ENCODE measurements around the gene PTGES3. TPM values are rescaled to one million over a fixed set of nuclear protein-coding genes. Genes with fewer than 3 reads are reported as not detected.

The PTGES3 gene
- total and polyA plus RNA-seq, 5 donors, result 116 to 176 (median 137) TPM

DNA sequence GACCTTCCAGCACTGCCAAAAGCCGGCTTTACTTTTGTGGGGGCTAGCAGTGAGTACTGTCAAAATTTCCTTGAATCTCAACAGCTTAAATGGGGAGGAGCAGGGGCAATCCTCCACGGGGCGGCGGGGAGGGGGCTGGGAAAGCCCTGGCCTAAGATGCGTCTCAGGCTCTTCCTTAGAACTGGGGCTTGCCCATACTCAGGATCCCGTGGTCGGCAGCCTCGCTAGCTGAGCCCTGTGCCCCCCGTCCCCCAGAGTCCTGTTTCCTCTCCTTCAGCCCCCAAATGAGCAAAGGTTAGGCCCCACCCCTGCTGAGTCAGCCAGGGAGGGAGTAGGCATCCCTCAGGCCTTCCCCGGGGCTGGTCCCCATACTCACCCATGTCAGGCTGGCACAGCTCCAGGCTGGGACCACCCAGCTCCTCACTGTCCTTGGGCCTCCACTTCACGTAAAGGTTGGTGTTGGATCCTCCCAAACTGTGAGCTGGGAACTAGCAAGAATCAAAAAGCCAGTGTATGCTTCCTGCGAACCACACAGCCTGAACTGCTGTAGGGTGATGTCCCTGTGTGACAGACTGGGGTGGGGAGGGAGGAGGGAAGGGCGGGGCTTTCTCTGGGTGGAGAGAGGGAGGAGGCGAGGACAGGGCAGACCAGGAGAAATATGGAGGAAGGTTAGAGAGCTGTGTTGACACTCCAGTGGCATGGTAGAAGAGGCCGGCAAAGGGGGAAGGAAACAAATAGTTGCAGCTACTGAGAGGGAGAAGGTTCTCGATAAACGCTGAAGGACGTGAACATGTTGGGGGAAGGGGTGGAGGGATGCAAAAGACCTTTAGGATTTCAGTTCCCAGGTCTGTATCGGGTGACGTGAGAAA is 52.0 kb downstream of the PTGES3 start:
- H3K4me1 ChIP-seq (ENCODE audit: control insufficient read depth, insufficient read depth, low read length), result peaks cover 12% of the 10 kb centered on the region
- DNase-seq, result peak; percentile 87 to 95 (median 94)

DNA sequence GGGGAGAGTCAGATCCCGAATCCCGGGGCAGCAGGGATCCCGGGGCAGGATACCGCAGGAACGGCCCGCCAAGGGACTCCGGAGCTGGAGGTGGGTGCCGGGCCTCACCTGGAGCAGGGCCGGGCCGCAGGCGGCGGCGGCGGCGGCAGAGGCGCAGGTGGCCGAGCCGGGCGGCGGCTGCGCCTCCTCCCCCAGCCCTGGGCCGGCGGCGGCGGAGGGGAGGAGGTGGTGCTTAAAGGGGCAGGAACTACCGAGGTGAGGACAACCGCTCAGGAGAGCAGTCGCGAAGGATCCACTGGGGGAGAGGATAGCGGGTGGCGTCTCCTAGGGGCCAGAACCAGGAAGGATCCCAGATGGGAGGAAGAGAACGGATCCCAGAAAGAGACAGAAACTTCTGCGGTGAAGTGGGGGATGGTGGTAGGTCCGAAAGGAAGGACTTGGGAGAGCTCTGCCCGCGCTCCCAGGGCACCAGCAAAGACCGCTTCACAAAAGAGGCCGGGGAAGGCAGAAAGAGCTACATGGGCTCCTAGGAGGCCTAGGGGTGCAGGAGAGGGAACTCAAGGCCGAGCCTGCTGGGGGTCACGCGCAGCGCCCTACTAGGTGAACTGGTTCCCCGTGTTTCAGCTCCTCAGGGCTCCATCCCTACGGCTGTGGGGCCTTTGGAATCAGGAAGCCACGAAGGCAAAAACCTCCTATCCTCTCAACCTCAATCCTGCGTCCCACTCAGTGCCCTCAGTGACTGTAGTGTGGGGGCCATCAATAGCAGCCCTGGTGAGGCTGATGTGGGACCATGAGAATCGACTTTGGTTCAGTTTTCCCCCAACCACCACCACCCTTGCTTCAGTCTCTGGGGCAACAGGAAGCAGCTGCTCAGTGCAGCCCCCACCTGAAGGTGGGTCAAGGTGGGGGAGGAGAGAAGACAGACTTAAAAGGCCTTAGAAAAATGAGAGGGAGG is 53.0 kb downstream of the PTGES3 start:
- H3K27me3 ChIP-seq (ENCODE audit: control insufficient read depth, insufficient read depth), result no peaks in the 10 kb centered on the region
- DNase-seq (peak; percentile 68 to 87 (median 85)), ATAC-seq (peak; percentile 20)
- peak overlapping the region; percentile 94 for H3K27ac ChIP-seq (ENCODE audit: low read length)
- WGBS, result 1% methylated on average over 47 of the region's 47 CpGs
- intact Hi-C loops (cut with DNase I), result no loop called here
- H3K9me3 ChIP-seq (ENCODE audit: control insufficient read depth, low read length), result no peaks in the 10 kb centered on the region
- H3K4me3 ChIP-seq (ENCODE audit: low read length), result peak overlapping the region; percentile 90
- peaks cover 12% of the 10 kb centered on the region for H3K4me1 ChIP-seq (ENCODE audit: control insufficient read depth, insufficient read depth, low read length)

More for the DNA sequence above, 52.0 kb downstream of the PTGES3 start:
- peak; percentile 85 to 89 for ATAC-seq
- peak overlapping the region; percentile 94 for H3K27ac ChIP-seq (ENCODE audit: low read length)
- intact Hi-C loops (cut with DNase I), result no loop called here
- H3K4me3 ChIP-seq (ENCODE audit: low read length), result peak overlapping the region; percentile 90
- 1% methylated on average over 20 of the region's 20 CpGs for WGBS
- no peaks in the 10 kb centered on the region for H3K27me3 ChIP-seq (ENCODE audit: control insufficient read depth, insufficient read depth)
- H3K9me3 ChIP-seq (ENCODE audit: control insufficient read depth, low read length), result no peaks in the 10 kb centered on the region

GRCh38 chr12:56634242-56634836 is 53.7 kb downstream of the PTGES3 start:
- intact Hi-C loops (cut with DNase I), result no loop called here
- peak overlapping the region; percentile 94 for H3K27ac ChIP-seq (ENCODE audit: low read length)
- DNase-seq, result peak; percentile 35 to 74 (median 72)
- H3K9me3 ChIP-seq (ENCODE audit: control insufficient read depth, low read length), result no peaks in the 10 kb centered on the region
- H3K4me1 ChIP-seq (ENCODE audit: control insufficient read depth, insufficient read depth, low read length), result peaks cover 12% of the 10 kb centered on the region
- WGBS, result 2% methylated on average over 27 of the region's 27 CpGs
- ATAC-seq, result no peak
- H3K27me3 ChIP-seq (ENCODE audit: control insufficient read depth, insufficient read depth), result no peaks in the 10 kb centered on the region
- H3K4me3 ChIP-seq (ENCODE audit: low read length), result peak overlapping the region; percentile 90

GRCh38 chr12:56633468-56634241 is 54.4 kb downstream of the PTGES3 start:
- peaks cover 12% of the 10 kb centered on the region for H3K4me1 ChIP-seq (ENCODE audit: control insufficient read depth, insufficient read depth, low read length)
- H3K27ac ChIP-seq (ENCODE audit: low read length), result no peak overlapping the region
- WGBS, result 50% methylated on average over 12 of the region's 12 CpGs
- DNase-seq, result no peak
- no peaks in the 10 kb centered on the region for H3K27me3 ChIP-seq (ENCODE audit: control insufficient read depth, insufficient read depth)
- intact Hi-C loops (cut with DNase I), result no loop called here
- H3K9me3 ChIP-seq (ENCODE audit: control insufficient read depth, low read length), result no peaks in the 10 kb centered on the region
- ATAC-seq, result no peak
- peak overlapping the region; percentile 90 for H3K4me3 ChIP-seq (ENCODE audit: low read length)

DNA sequence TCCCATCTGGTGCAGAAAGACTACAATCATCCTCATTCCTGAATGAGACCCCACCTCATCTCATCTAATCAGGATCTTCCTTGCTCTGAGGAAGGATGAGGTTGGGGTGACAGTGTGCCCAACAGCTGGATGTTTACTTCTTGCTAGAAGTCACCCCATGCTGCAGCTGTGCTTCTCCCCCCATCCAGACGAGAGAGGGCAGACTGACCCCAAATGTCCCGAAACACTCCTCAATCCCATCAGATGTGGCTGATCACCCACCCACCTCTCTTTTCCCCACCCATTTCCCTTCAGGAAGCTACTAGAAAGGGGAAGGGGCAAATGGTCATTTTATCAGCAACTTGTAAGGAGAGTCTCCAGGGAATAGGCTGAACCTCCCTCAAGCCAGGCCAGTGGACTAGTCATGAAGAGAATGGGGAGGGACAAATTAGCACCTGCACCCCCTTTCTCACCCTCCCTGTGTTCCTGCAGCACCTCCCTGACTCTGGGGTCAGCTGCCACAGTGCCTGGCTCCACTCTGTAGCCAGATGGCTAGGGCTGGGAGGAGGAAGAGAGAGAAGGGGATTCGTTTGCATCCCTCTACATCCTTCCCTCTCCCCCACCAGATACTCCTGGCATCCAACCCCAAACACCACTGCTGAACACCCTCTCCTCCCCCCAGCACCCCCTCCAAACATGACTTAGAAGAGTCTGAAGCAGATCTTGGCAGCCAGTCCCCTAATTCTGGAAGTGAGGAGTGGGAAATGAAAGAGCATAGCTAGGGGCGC is 55.2 kb downstream of the PTGES3 start:
- Histone ChIP-seq H3K4me1 (ENCODE audit: control insufficient read depth, insufficient read depth, low read length) (peaks cover 12% of the 10 kb centered on the region), H3K27ac (ENCODE audit: low read length) (peak overlapping the region; percentile 25), H3K9me3 (ENCODE audit: control insufficient read depth, low read length) (no peaks in the 10 kb centered on the region), H3K27me3 (ENCODE audit: control insufficient read depth, insufficient read depth) (no peaks in the 10 kb centered on the region), H3K4me3 (ENCODE audit: low read length) (peak overlapping the region; percentile 30)
- ATAC-seq (no peak), DNase-seq (no peak)
- intact Hi-C loops (cut with DNase I), result no loop called here
- WGBS, result 31% methylated on average over 4 of the region's 4 CpGs

GRCh38 chr12:56631790-56632700 is 56.0 kb downstream of the PTGES3 start:
- Histone ChIP-seq H3K4me3 (ENCODE audit: low read length) (peak overlapping the region; percentile 30), H3K4me1 (ENCODE audit: control insufficient read depth, insufficient read depth, low read length) (peaks cover 12% of the 10 kb centered on the region), H3K27me3 (ENCODE audit: control insufficient read depth, insufficient read depth) (no peaks in the 10 kb centered on the region), H3K27ac (ENCODE audit: low read length) (no peak overlapping the region), H3K9me3 (ENCODE audit: control insufficient read depth, low read length) (no peaks in the 10 kb centered on the region)
- peak; percentile 81 to 91 (median 90) for DNase-seq
- intact Hi-C loops (cut with DNase I), result no loop called here
- ATAC-seq, result peak; percentile 31 to 36
- WGBS, result 6% methylated on average over 13 of the region's 13 CpGs

- intact Hi-C loops (cut with DNase I), result no loop called here
- Histone ChIP-seq H3K27me3 (ENCODE audit: control insufficient read depth, insufficient read depth) (no peaks in the 10 kb centered on the region), H3K4me1 (ENCODE audit: control insufficient read depth, insufficient read depth, low read length) (peaks cover 12% of the 10 kb centered on the region), H3K4me3 (ENCODE audit: low read length) (peak within 1 kb of the TSS; percentile 89), H3K27ac (ENCODE audit: low read length) (peak within 1 kb of the TSS; percentile 95), H3K9me3 (ENCODE audit: control insufficient read depth, low read length) (no peaks in the 10 kb centered on the region)
- WGBS, result 1% methylated on average over 31 of the region's 31 CpGs
- ATAC-seq, result peak; percentile 89 to 91
- DNase-seq, result peak; percentile 89 to 96 (median 95)
These were observed 57.9 kb downstream of the PTGES3 start, which contains the start of gene BAZ2A for GRCh38 chr12:56630180-56630632. BAZ2A (minus strand) TSS chr12:56630326; CDS start chr12:56617530, 12,796 bp downstream.

DNA sequence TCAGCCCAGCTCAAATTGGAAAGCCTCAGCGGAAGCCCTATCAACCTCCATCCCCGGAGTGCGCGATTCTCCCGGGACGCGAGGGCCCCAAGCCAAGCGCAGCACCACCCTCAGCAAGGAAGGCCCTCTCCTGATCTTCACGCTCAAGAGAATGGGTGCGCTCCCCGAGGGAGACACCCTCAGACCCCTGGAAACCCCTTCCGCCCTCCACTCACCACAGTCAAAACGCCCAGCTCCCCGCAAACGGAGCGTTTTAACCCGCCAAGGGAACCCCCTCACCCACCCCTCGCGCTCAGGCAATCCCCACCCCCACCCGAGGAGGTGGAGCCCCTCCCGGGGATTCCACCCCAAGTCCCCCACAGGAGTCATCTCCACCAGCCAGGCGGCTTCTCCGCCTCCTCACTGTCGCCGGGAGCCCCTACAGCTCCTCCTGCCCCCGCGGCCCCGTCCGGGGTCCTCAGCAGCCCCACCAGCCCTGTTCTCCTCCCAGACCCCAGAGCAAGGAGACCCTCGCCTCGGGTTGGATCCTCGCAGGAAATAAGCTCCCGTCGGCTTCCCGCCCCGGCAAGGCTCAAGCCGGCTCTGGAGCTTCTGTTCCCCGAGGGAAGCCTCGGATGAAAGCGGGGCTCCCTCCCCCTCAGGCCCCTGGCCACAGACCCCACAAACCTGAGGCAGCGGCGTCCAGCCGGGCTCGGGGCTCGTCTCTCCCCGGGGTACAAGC is 58.5 kb downstream of the PTGES3 start:
- H3K9me3 ChIP-seq (ENCODE audit: control insufficient read depth, low read length), result no peaks in the 10 kb centered on the region
- no peaks in the 10 kb centered on the region for H3K27me3 ChIP-seq (ENCODE audit: control insufficient read depth, insufficient read depth)
- WGBS, result under 1% methylated on average over 46 of the region's 46 CpGs
- DNase-seq (peak; percentile 33 to 73 (median 64)), ATAC-seq (peak; percentile 37 to 49)
- H3K4me3 ChIP-seq (ENCODE audit: low read length), result peak overlapping the region; percentile 89
- intact Hi-C loops (cut with DNase I), result no loop called here
- peak overlapping the region; percentile 95 for H3K27ac ChIP-seq (ENCODE audit: low read length)
- peaks cover 12% of the 10 kb centered on the region for H3K4me1 ChIP-seq (ENCODE audit: control insufficient read depth, insufficient read depth, low read length)
